DMS114 treated with DMSO at 0.1 percent for 48 hours (cell line): ENCODE data around the gene MKRN1.
A peak's percentile ranks its signal among the peaks of the same experiment; 100 is the strongest.
"Not testable (repeated sequence)": the region's sequence is repeated elsewhere in the genome, so short reads cannot be mapped to it uniquely, and the experiment has no call there.

Experiments used
- DNase-seq: peaks from one replicate; lab custom pipeline; 2025; ENCODE audit not compliant: unreplicated experiment; lab: John Stamatoyannopoulos, UW

The MKRN1 gene

DNA sequence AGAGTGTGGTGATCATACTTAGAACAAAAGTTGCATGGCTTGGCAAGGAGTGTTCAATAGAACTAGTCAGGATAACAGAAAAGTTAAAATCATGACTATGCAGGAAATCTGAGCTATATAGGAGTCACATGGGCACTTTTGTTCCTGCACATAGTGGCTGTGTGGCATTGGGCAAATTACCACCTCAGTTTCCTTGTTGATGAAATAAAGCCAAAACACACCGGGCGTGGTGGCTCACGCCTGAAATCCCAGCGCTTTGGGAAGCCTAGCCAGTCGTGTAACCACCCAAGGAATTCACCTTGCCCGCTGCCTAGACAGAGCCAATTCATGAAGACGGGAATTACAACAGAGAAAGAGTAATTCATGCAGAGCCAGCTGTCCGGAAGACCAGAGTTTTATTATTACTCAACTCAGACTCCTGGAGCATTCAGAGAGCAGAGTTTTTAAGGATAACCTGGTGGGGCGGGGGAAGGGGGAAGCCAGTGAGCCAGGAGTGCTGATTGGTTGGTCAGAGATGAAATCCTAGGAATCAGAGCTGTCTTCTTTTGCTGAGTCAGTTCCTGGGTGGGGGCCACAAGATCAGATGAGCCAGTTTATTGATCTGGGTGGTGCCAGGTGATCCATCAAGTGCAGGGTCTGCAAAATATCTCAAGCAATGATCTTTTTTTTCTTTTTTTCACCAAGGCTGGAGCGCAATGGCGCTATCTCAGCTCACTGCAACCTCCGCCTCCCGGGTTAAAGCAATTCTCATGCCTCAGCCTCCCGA, 6.4 kb upstream of the MKRN1 start:
- no peak for DNase-seq

DNA sequence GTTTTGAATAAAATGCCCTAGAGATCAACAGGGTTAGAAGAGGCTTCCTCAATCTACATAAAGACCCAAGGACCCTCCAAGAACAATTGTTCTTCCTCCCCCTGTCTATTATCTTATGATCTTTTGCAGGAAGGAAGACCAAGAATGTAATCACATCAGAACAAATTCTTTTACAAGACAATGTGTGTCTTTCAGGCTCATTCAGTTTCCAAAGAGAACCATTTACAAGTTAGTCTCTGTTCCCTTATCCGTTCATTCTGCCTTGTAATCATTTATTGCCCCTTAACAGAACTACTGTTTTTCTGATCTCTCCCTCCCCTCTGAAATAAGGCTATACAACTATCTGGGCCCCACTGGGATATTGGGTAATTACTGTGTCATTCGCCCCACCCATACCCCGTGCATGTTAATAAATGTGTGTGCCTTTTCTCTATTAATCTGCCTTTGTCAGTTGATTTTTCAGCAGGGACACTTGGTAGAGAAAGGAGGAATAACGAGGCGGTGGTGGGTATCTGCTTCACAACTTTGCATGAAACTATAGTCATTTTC, 5.7 kb upstream of the MKRN1 start:
- DNase-seq = no peak

DNA sequence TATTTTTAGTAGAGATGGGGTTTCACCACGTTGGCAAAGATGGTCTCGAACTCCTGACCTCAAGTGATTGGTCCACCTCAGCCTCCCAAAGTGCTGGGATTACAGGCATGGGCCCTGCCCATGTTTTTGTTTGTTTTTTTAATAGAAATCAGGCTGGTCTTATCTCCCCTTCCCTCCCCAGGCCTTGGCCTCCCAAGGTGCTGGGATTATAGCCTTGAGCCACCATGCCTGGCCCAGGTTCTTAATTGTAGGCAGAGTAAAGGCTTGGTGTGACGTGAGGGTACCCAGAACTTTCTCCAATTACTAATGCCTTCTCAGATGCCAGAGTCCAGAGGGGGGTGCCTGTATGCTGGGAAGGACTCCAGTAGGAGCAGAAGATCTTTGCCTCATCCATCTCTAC, 5.2 kb upstream of the MKRN1 start:
- no peak for DNase-seq

DNA sequence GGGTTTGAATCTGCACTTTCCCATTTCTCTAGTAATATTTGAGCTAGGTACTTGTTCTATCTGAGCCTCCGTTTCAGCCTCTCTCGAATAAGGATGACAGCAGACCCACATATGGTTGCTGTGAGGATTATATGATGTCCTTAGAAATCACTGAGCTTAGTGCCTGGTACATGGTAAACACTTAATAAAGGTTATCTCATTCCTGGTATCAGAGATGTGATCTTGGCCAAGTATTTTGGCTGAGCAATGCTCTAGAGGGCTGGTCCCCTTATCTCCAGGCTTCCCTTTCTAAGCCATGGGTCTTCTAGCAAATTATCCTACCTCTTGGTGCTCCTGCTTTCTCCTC, 407 bp upstream of the MKRN1 start:
- no peak for DNase-seq

DNA sequence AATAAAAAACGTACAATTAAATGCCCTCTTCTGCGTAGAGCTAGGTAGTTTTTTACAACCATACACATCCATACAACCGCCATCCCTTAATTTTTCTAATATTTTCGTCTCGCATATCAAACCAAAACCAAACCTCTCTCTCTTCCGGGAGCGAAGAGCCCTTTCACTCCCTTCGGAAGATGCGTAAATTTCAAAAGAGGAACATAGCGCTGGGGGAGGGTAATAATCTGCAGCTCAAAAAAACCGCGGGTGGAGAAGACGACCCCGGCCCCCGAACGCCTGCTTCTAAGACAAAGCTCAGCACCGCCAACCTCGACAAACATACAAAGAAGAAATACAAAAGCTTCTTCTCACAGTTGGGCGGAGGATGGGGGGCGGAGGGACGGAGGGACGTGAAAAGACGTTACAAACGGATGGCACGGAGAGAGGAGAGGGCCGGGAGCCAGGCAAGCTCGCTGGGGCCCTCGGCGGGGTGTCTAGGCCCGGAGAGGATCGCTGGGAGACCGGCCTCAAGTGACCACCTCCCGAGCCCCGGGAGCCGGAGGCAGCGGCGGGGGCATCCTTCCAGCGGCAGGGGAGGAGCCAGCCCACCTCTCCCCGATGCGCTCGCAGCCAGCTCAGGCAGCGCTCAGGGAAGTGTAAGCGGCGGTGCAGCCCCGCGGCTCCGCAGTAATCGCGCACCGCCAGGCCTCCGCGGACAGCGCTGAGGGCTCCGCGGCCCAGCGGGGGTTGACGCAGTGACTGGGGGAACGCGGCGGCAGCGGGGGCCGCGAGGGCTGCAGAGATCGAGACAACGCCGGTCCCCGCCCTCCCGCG, 851 bp downstream of the MKRN1 start:
- DNase-seq = no peak

DNA sequence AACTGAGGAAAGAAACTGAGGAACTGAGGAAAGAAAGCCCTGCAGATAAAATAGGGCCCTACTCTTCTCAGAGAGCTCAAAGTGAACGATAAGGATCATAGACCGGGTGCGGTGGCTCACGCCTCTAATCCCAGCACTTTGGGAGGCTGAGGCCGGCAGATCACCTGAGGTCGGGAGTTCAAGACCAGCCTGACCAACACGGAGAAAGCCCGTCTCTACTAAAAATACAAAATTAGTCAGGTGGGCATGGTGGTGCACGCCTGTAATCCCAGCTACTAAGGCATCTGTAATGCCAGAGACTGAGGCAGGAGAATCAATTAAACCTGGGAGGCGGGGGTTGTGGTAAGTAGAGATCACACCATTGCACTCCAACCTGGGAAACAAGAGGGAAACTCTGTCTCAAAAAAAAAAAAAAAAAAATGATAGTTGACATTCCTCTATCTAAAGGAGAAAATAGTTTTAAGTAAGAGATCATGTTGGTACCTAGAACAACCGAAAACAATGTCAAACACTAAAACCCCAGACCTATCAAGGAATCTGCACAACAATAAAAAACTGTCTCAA, 2.5 kb downstream of the MKRN1 start:
- peak; percentile 4 for DNase-seq

DNA sequence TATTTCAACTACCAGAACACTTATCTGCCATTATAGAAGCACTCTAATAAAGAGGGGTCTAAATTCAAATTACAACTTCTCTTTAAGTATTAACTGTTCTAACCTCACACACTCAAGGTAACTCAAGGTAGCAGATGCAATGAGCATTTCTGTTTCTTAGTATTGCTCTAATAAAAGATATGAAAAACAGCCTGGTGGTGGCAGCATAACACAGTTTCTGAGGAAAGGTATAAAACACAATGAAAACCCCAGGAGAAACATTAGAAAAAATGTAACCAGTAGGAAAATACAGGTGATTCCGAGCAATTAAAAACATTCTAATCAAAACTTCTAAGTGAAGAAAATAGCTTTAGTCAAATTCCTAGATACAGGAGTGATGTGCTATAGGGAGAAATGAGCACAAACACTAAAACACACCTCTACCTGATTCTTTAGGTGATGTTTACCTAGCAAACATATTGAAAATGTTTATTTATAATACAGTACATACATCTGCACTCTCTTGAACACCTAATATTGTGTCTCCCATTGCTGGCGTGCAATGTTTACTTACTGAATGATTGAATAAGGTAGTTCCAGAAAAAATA, 3.5 kb downstream of the MKRN1 start:
- peak; percentile 41 for DNase-seq

DNA sequence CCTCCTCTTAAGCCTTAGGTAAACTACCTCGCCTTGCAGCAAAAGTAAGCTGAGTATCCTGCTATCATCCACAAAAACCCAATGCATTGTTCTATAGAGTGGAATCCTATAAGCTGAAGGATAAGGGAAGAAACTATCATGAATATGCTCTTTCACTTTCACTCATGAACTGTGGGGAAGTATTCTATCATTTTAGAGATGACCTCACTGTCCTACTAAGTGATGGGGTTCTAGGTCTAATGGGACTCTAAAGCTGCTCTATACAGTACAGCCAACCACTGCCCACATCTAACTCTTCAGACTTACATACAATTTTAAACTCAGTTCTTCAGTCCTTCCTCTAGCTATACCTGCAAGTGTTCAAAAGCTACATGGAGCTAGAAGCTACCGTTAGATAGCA, 16.2 kb downstream of the MKRN1 start:
- DNase-seq = no peak

DNA sequence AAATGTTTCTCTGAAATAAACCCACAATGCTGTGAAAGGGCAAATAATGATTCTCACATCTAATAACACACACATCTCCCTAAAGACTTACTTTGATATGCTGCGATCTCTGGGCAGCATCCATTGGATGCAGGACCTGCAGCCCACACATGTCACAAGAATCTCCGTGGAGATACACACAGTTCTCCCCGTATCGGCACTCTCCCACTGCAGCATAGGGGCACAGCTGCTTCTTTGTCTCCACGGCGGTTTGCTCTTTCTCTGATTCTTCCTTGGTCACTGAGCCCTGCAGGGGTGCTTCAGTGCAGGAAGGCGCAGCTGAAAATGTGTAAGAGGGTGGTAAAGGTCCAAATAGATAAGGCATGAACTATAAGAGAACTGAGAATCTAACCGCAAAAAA, 20.4 kb downstream of the MKRN1 start:
- DNase-seq = no peak

DNA sequence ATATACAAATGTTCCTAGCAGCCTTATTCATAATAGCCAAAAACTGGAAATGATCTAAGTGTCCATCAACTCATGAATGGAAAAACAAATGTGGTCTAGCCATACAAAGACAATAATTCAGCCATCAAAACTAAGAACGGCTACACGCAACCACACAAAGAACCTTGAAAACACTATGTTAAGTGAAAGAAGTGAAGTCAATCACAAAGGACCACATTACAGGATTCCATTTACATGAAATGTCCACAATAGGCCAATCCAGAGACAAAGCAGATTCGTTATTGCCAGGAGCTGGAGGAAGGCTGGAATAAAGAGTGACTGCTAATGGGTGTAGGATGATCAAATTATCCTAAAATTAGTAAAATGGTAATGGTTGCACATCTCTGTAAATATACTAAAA, 21.1 kb downstream of the MKRN1 start:
- no peak for DNase-seq

DNA sequence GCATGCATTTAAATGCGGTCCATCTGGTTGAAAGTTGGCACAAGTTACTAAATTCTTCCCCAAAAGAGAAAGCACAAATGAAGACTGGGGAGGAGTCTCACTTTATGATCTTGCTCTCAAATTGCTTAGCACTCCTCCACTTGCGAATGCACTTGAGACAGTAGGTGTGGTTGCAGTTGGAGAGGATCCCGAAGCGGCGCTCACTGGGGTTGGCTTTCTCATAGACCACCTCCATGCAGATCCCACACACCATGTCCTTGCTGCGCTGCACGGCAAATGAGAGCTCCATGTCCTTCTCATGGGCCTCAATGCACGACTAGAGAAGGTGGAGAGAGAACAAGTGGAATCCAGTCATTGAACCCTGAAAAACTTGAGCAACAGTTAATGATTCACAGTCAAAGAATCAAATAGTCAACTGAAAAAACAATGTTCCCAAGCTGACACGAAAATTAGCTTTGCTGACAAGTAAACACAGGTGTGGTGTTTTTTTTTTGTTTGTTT, 22.7 kb downstream of the MKRN1 start:
- DNase-seq = no peak

DNA sequence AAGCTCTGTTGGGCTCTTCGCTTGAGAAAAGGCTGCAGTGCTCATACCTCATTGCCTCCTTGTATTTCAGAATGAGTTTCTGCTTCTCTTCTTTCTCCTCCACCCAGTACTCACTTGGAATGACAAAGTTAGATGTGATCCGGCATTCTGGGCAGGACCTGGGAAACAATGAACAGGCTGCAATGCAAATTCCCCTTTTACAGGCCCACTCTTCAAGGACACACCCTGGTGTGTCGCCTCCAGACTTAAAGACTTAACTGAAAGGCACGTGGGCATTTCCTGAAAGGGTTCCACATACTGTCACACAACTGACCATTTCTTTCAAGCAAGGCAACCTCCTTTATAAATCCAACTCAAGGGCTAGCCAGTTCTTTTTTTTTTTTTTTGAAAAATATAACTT, 23.6 kb downstream of the MKRN1 start:
- no peak for DNase-seq

DNA sequence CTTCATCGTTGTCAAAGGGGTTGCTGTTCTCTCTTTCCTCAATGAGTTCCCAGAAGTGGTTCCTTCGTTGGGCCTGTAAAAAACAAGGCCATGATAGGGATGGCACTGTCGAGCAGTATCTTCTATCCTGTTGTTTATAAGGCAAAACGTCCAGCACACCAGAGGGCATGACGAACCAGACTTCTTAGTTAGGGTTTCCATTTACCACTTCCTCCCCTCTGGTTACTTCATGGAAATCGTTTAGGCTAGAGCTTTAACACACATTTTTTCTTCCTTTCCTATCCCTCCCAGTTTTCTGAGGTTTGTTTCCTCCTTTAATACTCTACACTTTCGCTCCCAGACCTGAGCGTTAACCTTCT, 24.7 kb downstream of the MKRN1 start:
- DNase-seq = no peak

DNA sequence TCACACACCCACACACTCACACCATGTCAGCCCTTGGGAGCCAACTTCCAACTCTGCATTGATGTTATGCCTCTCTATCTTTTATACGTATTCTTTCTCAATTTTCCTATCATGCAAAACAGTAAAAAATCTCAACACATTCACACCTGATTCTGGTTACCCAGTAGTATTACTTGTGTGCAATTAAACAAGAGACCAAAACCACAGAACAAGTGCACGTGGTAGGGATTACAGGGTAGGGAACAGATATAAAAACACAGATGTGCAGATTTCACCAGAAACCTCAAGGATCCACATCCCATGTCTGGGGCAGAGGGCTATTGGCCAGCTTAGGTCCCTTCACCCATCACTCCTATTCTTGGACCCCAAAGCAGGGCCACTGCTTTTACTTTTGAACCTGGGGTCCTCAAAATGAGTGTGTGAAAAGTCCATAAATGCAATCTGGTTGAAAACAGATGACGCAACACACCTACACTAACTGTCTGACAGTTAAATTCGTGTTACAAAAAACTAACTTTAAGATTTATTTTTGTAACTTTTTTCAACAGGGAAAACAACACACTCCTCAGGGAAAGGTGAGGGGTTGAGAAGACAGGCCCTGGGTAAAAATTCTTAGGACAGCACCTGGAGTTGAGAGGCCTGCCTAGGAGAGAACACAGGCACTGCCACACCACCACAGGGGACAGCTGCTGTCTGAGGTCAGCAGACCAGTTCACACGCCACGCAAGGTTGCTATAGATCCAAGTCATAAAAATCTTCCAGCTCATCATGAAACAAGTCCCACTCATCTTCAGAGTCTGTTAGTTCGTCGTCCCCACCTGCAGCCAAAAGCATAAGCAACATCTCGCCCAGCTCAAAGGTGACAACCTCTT, 25.3 kb downstream of the MKRN1 start:
- DNase-seq = not testable (repeated sequence)

DNA sequence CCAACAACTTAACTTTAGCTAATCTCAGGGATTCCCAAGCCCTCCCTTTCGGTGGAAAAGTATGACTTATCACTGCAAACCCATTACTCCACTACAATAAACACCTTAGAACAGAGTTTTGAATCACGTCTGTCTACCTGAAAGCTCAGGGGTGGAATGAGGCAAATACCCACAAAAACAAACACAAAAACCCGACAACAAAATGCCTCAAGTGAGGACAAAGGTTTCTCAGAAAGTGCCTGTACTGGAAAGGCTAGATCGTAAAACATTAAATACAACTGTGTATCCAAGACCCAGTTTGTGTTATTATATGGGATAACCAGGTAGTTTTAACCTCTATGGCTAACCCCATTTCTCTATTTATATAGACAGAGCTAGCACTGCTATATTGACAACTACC, 26.0 kb downstream of the MKRN1 start:
- DNase-seq = no peak

DNA sequence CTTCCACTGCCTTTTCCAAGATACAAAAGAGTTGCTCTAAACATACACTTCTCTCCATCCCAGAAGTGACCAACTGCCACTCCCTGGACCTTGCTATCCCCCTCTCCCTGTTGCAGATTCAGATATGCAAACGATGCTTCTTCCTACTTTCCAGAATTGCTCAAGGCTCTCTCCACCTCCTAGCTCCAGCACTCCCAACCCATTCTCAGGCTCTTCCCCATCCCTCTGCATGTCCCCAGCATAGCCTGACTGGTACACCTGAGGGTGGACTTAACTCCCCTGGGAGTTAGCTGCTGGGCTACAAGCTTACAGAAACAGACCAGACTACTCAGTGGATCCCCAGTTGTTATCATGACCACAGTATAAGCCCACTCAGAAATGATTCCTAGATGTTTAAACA, 27.6 kb downstream of the MKRN1 start:
- DNase-seq = no peak

DNA sequence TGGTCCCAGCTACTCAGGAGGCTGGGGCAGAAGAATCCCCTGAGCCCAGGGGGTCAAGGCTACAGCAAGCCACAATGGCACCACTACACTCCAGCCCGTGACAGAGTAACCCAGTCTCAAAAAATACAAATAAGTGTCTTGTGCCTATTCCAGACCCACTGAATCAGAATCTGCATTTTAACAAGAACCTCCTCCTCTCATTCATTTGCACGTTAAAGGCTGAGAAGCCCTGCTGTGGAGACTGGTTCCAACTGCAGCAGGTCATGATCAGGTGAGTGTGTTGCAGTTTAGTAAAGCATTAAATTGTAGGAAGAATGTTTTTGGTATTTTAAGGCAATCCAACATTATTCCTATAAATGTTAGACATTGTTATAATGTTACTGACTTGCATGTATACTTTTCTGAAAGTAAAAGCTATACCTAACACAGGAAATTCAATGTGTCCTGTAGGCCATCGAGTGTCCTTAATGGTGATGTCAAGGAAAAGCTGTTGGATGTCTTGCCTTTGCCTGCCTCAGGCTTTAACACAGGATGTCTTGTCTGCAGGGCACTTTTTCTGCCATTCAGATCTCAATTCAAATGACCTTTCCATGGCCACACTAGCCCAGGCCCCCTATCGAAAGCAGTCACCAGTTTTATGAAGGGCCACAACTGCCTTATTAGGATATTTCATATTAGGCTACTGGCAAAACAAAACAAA, 30.4 kb downstream of the MKRN1 start:
- DNase-seq = no peak

DNA sequence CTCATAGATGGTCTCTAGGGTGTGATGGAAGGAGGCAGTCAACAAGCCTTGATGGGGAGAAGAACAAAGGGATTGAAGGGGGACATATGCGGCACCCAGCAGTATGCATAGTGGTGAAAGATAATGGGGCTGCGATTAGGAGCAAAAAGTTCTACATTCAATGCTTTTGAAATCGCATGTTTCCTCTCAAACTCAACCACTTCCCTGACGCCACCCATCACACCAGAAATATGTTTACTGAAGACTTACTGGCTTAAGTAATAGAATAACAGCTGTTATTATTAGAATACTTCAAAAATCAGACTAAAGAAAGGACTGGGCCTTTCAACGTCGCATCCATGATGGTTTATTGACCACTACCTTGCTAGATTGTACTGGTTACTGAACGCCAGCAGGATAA, 31.5 kb downstream of the MKRN1 start:
- DNase-seq = no peak

DNA sequence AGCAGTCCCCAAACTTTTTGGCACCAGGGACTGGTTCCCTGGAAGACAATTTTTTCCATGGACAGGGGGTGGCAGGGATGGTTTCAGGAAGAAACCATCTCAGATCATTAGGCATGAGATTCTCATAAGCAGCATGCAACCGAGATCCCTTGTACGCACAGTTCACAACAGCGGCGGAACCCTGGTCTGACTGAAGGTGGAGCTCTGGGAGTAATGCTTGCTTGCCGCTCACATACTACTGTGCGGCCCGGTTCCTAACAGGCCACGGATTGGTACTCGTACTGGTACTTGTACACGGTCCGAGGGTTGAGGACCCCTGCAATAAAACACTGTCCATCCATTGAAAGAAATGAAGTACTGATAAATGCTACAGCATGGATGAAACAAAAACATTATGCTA, 32.8 kb downstream of the MKRN1 start:
- DNase-seq = no peak

DNA sequence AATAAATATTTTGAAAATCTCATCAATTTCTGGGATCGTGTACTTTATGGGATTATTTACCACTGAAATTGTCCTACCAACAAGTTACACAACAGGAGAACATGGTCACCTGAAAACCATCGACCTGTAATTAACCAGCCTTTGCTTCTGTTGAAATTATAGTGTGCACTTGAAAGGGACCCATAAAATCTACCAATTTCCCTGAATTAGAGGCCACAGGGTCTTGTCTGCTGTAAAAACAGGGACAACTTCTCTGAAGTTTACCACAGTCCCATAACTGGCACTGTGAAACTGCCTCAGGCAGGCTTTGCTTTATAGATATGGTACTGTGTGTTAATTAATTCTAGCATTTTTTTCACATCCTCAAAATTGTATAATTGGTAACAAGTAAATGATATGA, 37.8 kb downstream of the MKRN1 start:
- no peak for DNase-seq
